Endothelial cell of umbilical vein (primary cell): ENCODE results near the gene SCAMP2. TPM values are rescaled to one million over a fixed set of nuclear protein-coding genes. Genes with fewer than 3 reads are reported as not detected.

Experiments used
- BruUV-seq: library from RNA; stranded (reverse); fragments of 400-500 nt; replicated peaks from 2 replicates; lab custom pipeline; 2021; lab: Mats Ljungman, UMichigan
- CTCF ChIA-PET: fragments of 300-600, 350-600 bp; sonication (Branson Sonifier 250); formaldehyde crosslinking; loops from one replicate; lab custom pipeline; 2021; ENCODE audit warnings: antibody characterized with exemption, inconsistent platforms; lab: Charles Lee
- POLR2A ChIA-PET: fragments of 300-600, 350-600 bp; sonication (Branson Sonifier 250); formaldehyde crosslinking; loops from one replicate; lab custom pipeline; 2021; ENCODE audit warnings: antibody characterized with exemption, inconsistent platforms; lab: Charles Lee
- DNase-seq: peaks from one replicate; pipeline ENCODE4 v3.0.0-alpha.2; 2011; ENCODE audit warnings: low read depth, low spot score
- FAIRE-seq: peaks from 2 replicates; lab custom pipeline; 2011; peaks lifted over from hg19 to GRCh38; lab: Jason Lieb, UNC
- H2AFZ ChIP-seq: 2 replicates; pipeline ENCODE4 v1.6.0; 2012; ENCODE audit warnings: low read depth, low read length, control low read depth, inconsistent platforms
- H3K27ac ChIP-seq: 2 replicates; pipeline ENCODE4 v1.5.1; 2011; ENCODE audit warnings: low read depth, mild to moderate bottlenecking, control low read depth, low read length, moderate library complexity; ENCODE audit not compliant: insufficient read depth
- H3K27me3 ChIP-seq, 2 experiments: 2 replicates each; pipeline versions ENCODE4 v1.6.0 to v1.6.1; 2011; ENCODE audit warnings: low read length in 2 of 2, mixed read lengths in 1 of 2; ENCODE audit not compliant: control insufficient read depth in 2 of 2, insufficient read depth in 2 of 2
- H3K36me3 ChIP-seq, 2 experiments: 2 replicates in 1 of 2; 3 replicates in 1 of 2; pipeline ENCODE4 v1.5.1; 2011; ENCODE audit warnings: low read length in 2 of 2, mild to moderate bottlenecking in 1 of 2, moderate library complexity in 1 of 2; ENCODE audit not compliant: control insufficient read depth in 2 of 2, insufficient read depth in 2 of 2; ENCODE audit errors: extremely low read depth in 1 of 2
- H3K4me1 ChIP-seq: 3 replicates; pipeline ENCODE4 v1.5.1; 2011; ENCODE audit warnings: mild to moderate bottlenecking, low read length; ENCODE audit not compliant: control insufficient read depth, insufficient read depth; ENCODE audit errors: extremely low read depth
- H3K4me2 ChIP-seq: 2 replicates; pipeline ENCODE4 v1.6.1; 2011; ENCODE audit warnings: low read length, control low read depth, mixed read lengths; ENCODE audit not compliant: insufficient read depth
- H3K4me3 ChIP-seq, 3 experiments: fragments of 200-600 bp in 1 of 3; sonication (generic), shearing (Covaris generic) in 1 of 3; replicated peaks in 1 of 3; 2 replicates each; pipeline ENCODE4 v1.5.1; 2011 to 2016; ENCODE audit warnings: control low read depth in 3 of 3, low read length in 3 of 3, mild to moderate bottlenecking in 2 of 3, inconsistent platforms in 1 of 3, low read depth in 1 of 3, moderate library complexity in 1 of 3; ENCODE audit not compliant: insufficient read depth in 1 of 3
- H3K79me2 ChIP-seq: 2 replicates; pipeline ENCODE4 v1.6.0; 2012; ENCODE audit warnings: low read length, inconsistent platforms; ENCODE audit not compliant: control insufficient read depth, insufficient read depth
- H3K9ac ChIP-seq: replicated peaks from 2 replicates; pipeline ENCODE3; 2011; ENCODE audit warnings: low read length, control low read depth; ENCODE audit not compliant: insufficient read depth; ENCODE audit errors: extremely low read depth
- H3K9me1 ChIP-seq: replicated peaks from 3 replicates; pipeline ENCODE4 v1.6.0; 2011; ENCODE audit warnings: mild to moderate bottlenecking, low read length; ENCODE audit not compliant: control insufficient read depth, insufficient read depth; ENCODE audit errors: extremely low read depth
- H3K9me3 ChIP-seq: replicated peaks from 2 replicates; pipeline ENCODE4 v1.5.1; 2012; ENCODE audit warnings: low read length, inconsistent platforms; ENCODE audit not compliant: control insufficient read depth, insufficient read depth
- H4K20me1 ChIP-seq: replicated peaks from 2 replicates; pipeline ENCODE3; 2011; ENCODE audit warnings: mild to moderate bottlenecking, low read length; ENCODE audit not compliant: control insufficient read depth, insufficient read depth; ENCODE audit errors: extremely low read depth
- CTCF ChIP-seq, 2 donors: IDR thresholded peaks; 1 replicate in 1 of 2; 2 replicates in 1 of 2; pipeline ENCODE4 v1.5.1; 2011; ENCODE audit warnings: low read length in 2 of 2, mild to moderate bottlenecking in 2 of 2, moderate library complexity in 2 of 2, control low read depth in 1 of 2, inconsistent platforms in 1 of 2, low read depth in 1 of 2; ENCODE audit not compliant: insufficient read depth in 1 of 2; ENCODE audit errors: extremely low read depth in 1 of 2
- EZH2 ChIP-seq: IDR thresholded peaks from 2 replicates; pipeline ENCODE4 v1.6.1; 2012; ENCODE audit warnings: borderline replicate concordance, low read depth, mild to moderate bottlenecking, moderate library complexity, low read length, inconsistent platforms; ENCODE audit not compliant: severe bottlenecking
- FOS ChIP-seq: IDR thresholded peaks from 2 replicates; pipeline ENCODE4 v1.6.1; 2011; ENCODE audit warnings: mild to moderate bottlenecking, low read length, moderate library complexity, borderline replicate concordance; ENCODE audit not compliant: insufficient read depth
- GATA2 ChIP-seq: IDR thresholded peaks from 2 replicates; pipeline ENCODE4 v1.7.0; 2011; ENCODE audit warnings: low read depth, mild to moderate bottlenecking, moderate library complexity, mixed read lengths, low read length; ENCODE audit not compliant: insufficient read length, insufficient read depth
- JUN ChIP-seq: IDR thresholded peaks from 2 replicates; pipeline ENCODE4 v1.6.1; 2011; ENCODE audit warnings: borderline replicate concordance, low read depth; ENCODE audit not compliant: insufficient read length, insufficient read depth
- MAX ChIP-seq: IDR thresholded peaks from 2 replicates; pipeline ENCODE4 v1.6.1; 2011; ENCODE audit not compliant: insufficient read depth, insufficient read length
- MYC ChIP-seq: IDR thresholded peaks from one replicate; pipeline ENCODE4 v1.6.1; 2011; ENCODE audit warnings: mild to moderate bottlenecking, low read depth, low read length
- POLR2A ChIP-seq: IDR thresholded peaks from 2 replicates; pipeline ENCODE4 v1.6.1; 2012; ENCODE audit warnings: low read depth, mild to moderate bottlenecking, control low read depth, low read length
- POLR2AphosphoS5 ChIP-seq: IDR thresholded peaks from 2 replicates; pipeline ENCODE4 v1.6.1; 2012; ENCODE audit warnings: low read depth, mild to moderate bottlenecking, control low read depth, low read length, moderate library complexity; ENCODE audit not compliant: insufficient read depth
- dilution Hi-C: fragments of 300-500 bp; cut with MboI; formaldehyde crosslinking; loops from one replicate; pipeline ENCODE4 v1.15.0; 2019; ENCODE audit warnings: low sequenced_read_pairs; ENCODE audit not compliant: extremely low pct_ligation_motif_present
- intact Hi-C: fragments of 100-400 bp; cut with micrococcal nuclease; formaldehyde crosslinking; loops from one replicate; pipeline ENCODE4 v1.10.0; 2022
- polyA plus RNA-seq, 4 experiments: library from polyadenylated mRNA; depleted of rRNA in 3 of 4; stranded (reverse) in 3 of 4; unstranded in 1 of 4; fragments of >200 nt; gene quantifications; 2 replicates each; pipeline versions ENCODE4 v1.2.1 to v1.2.3, GENCODE V29; 2011 to 2012; ENCODE audit warnings: missing spikeins in 1 of 4
- total RNA-seq: library from RNA; stranded (reverse); gene quantifications from 2 replicates; pipeline ENCODE4 v1.2.3, GENCODE V29; 2021

Gene SCAMP2
- total and polyA plus RNA-seq, 2 donors (not counting 3 experiments of a cell fraction or from before 2014, with no cell fraction given) = 67.3 to 256 TPM

- FAIRE-seq = no peak
- Histone ChIP-seq H3K4me2 (no peak overlapping the region), H3K36me3 (peaks cover 13 to 25% of the 10 kb centered on the region in 2 experiments), H3K79me2 (no peaks in the 10 kb centered on the region), H3K4me3 (no peak overlapping the region), H3K27me3 (no peaks in the 10 kb centered on the region), H3K4me1 (no peaks in the 10 kb centered on the region), H3K9me3 (no peaks in the 10 kb centered on the region), H2AFZ (no peak overlapping the region), H3K27ac (no peak overlapping the region), H3K9ac (no peak overlapping the region), H3K9me1 (no peaks in the 10 kb centered on the region), H4K20me1 (no peaks in the 10 kb centered on the region)
- ChIA-PET POLR2A (no interaction called here), CTCF (interaction anchor here (1.4 to 2.0 kb wide), 2 partner anchors 10 to 126 kb away, joined by 4 to 6 read pairs; partner anchors contain the start of gene FAM219B)
- TF ChIP-seq GATA2 (no peak), JUN (no peak)
- intact Hi-C loops (no loop called here), dilution Hi-C loops (no loop called here)
- DNase-seq = no peak
- no TSS peak for BruUV-seq
These were observed 23.2 kb upstream of the SCAMP2 start for GRCh38 chr15:74896316-74896715.

- no peak for DNase-seq
- H3K36me3 ChIP-seq = peaks cover 10 to 22% of the 10 kb centered on the region in 2 experiments
- no peak overlapping the region for H3K9ac ChIP-seq
- no peaks in the 10 kb centered on the region for H3K4me1 ChIP-seq
- no peak overlapping the region for H3K4me3 ChIP-seq
- no peaks in the 10 kb centered on the region for H3K9me3 ChIP-seq
- TF ChIP-seq POLR2AphosphoS5 (no peak), CTCF (IDR thresholded peaks at IDR 0.05; ENCODE audit: extremely low read depth in 1 of 2, insufficient read depth in 1 of 2, low read depth in 1 of 2, low read length in 2 of 2) (no peak), MAX (no peak), POLR2A (no peak), FOS (no peak), MYC (no peak), EZH2 (no peak), JUN (no peak), GATA2 (no peak)
- POLR2A ChIA-PET = no interaction called here
- no peak overlapping the region for H3K27ac ChIP-seq
- CTCF ChIA-PET = interaction anchor here (1.1 to 2.0 kb wide), 2 partner anchors 11 to 51 kb away, joined by 3 to 6 read pairs; partner anchors contain the start of gene FAM219B
- no peak overlapping the region for H3K4me2 ChIP-seq
- no peaks in the 10 kb centered on the region for H4K20me1 ChIP-seq
- dilution Hi-C loops (no loop called here), intact Hi-C loops (no loop called here)
- no peak for FAIRE-seq
- H3K79me2 ChIP-seq = no peaks in the 10 kb centered on the region
- H3K9me1 ChIP-seq = no peaks in the 10 kb centered on the region
- H3K27me3 ChIP-seq = no peaks in the 10 kb centered on the region
- no TSS peak for BruUV-seq
- no peak overlapping the region for H2AFZ ChIP-seq
These were observed 22.7 kb upstream of the SCAMP2 start for GRCh38 chr15:74895830-74896229.
